Aortic smooth muscle cell (primary cell): Measurements from ENCODE around the gene ELOVL3. TPM values are rescaled to one million over a fixed set of nuclear protein-coding genes. Genes with fewer than 3 reads are reported as not detected.

Source experiments
- total RNA-seq: library from RNA; depleted of rRNA; stranded (reverse); fragments of >200 nt; gene quantifications from 2 replicates; pipeline ENCODE4 v1.2.3, GENCODE V29; 2014

The ELOVL3 gene, protein sequence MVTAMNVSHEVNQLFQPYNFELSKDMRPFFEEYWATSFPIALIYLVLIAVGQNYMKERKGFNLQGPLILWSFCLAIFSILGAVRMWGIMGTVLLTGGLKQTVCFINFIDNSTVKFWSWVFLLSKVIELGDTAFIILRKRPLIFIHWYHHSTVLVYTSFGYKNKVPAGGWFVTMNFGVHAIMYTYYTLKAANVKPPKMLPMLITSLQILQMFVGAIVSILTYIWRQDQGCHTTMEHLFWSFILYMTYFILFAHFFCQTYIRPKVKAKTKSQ
- 0.26 TPM in 1 of 2 replicates, not detected in the other for total RNA-seq

DNA sequence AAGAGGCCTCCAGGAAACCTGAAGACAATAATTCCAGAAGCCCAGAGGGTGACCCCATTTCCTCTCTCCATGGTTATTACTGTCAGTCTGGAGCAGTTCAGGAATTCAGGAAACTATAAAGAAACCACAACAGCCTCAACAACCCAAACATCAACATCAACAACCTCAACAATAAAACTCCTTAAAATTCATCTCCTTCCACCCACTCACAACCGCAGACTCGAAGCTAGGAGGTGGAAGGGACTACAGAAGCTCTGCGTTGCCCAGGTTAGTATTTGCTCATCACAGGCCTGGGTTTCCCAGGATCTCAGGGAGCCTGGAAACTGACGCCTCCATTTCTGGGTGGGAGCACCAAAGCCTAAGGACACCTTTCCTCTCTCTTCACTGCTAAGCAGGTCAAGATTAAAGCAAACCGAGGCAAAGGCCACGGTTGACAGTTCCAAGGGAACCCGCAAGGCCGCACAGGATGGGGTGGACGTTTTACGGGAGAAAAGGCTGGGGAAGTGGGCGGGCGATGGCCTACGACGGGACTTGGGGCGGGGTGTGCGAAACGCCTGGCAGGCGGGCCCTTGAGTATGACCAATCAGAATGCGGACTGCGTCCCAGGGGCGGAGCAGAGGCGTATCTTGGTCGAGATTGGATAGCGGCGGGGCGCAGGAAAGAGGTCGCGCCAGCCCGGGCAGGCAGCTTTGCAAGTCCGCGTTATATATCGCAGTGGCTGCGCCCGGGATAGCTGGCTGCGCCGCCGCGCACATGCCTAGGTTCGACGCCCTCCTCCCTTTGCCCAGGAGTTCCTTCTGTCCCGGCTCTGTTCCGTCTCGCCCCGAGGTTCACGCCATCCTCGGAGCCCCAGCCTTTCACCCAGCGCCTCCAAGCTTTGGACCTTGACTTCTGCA, at the start of gene ELOVL3:
Gene ELOVL3, plus strand, starts transcription at position 654 of the 896 bp plus-strand sequence. CDS start 250 bp downstream, outside the sequence.

DNA sequence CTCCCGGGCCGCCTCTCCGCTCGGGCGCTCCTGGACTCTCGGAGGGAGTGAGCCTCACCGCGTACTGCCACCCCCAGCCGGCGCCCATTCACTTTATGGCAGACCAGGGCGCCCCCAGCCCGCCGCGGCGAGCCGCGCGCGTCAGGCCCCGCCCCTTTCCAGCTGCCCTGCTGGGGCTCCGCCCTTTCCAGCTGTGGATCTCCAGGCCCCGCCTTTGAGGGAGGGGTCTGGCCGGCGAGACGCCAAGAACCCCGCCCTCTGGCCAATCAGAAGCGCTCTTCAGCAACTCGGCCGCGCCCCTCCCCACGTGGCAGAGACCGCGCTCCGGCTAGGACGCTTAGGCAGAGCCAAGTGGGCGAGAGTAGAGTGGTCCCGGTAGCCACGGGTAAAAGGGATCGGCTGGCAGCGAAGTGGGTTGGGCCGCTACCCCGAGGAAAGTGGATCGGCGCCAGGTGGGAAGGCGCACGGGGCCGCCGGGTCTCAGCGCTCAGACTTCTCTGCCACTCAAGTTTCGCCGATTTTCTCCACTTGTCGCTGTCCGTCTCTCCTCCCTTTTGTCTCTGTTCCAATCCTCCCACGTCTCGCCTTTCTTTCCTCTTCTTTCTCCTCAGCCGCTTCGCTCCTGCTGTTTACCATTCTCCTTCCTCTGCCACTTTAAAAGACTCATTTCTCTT, 15.5 kb downstream of the ELOVL3 start, which contains the start of gene PITX3:
Gene PITX3, minus strand, starts transcription at position 69 of the 674 bp plus-strand sequence. CDS start 9,432 bp downstream, outside the sequence.

GRCh38 chr10:102245082-102245931, 19.2 kb downstream of the ELOVL3 start, which contains the start of gene GBF1:
Gene GBF1 (plus strand): TSS chr10:102245532. CDS start chr10:102258939, 13,407 bp downstream.

Other genes starting within 250 kb of the ELOVL3 start
- gene ARMH3, start 170.1 kb upstream of the ELOVL3 start, total RNA-seq: 8.7 and 9.6 TPM in 2 replicates
- gene HPS6, start 160.9 kb upstream of the ELOVL3 start, total RNA-seq: 21.5 and 22.5 TPM in 2 replicates
- gene LDB1, start 105.9 kb upstream of the ELOVL3 start, total RNA-seq: 40.6 and 42.4 TPM in 2 replicates
- gene PPRC1, start 93.3 kb upstream of the ELOVL3 start, total RNA-seq: 9.4 and 10.7 TPM in 2 replicates
- 22.1 and 38.3 TPM in 2 replicates for gene NOLC1, start 73.9 kb upstream of the ELOVL3 start, total RNA-seq
- gene PITX3, start 15.2 kb downstream of the ELOVL3 start, total RNA-seq: 0.12 and 0.13 TPM in 2 replicates
- 28.4 and 40.7 TPM in 2 replicates for gene GBF1, start 19.2 kb downstream of the ELOVL3 start, total RNA-seq
- gene NFKB2, start 169.4 kb downstream of the ELOVL3 start, total RNA-seq: 12.7 and 14.0 TPM in 2 replicates
- 0.12 and 0.26 TPM in 2 replicates for gene PSD, start 192.5 kb downstream of the ELOVL3 start, total RNA-seq
- gene FBXL15, start 194.5 kb downstream of the ELOVL3 start, total RNA-seq: 9.9 TPM in 2 replicates
- 41.9 and 43.2 TPM in 2 replicates for gene CUEDC2, start 206.3 kb downstream of the ELOVL3 start, total RNA-seq
- under 0.01 and 0.06 TPM in 2 replicates for gene C10orf95, start 225.2 kb downstream of the ELOVL3 start, total RNA-seq